OCI-LY1 (cell line): ENCODE data around the gene RNF114.
A peak's percentile ranks its signal among the peaks of the same experiment; 100 is the strongest.

Experiments used
- H2AFZ ChIP-seq: fragments of 200-600 bp; sonication (generic), shearing (Covaris generic); 2 replicates; pipeline ENCODE4 v1.6.0; 2014; ENCODE audit warnings: antibody characterized with exemption, mild to moderate bottlenecking, low read length
- H3F3A ChIP-seq: fragments of 200-600 bp; sonication (generic), shearing (Covaris generic); 2 replicates; pipeline ENCODE4 v1.6.0; 2014; ENCODE audit warnings: mild to moderate bottlenecking, antibody characterized with exemption, low read length, moderate library complexity; ENCODE audit not compliant: insufficient read depth
- H3K27ac ChIP-seq: fragments of 200-600 bp; sonication (generic); 2 replicates; pipeline ENCODE4 v1.5.1; 2014; ENCODE audit warnings: low read length, mixed run types, mild to moderate bottlenecking, low read depth; ENCODE audit not compliant: poor library complexity, severe bottlenecking
- H3K27me3 ChIP-seq: fragments of 200-600 bp; sonication (generic); 2 replicates; pipeline ENCODE4 v1.6.0; 2014; ENCODE audit warnings: antibody characterized with exemption, mild to moderate bottlenecking, low read length, moderate library complexity; ENCODE audit not compliant: insufficient read depth
- H3K36me3 ChIP-seq: fragments of 200-600 bp; sonication (generic); 2 replicates; pipeline ENCODE4 v1.6.1; 2014; ENCODE audit warnings: mild to moderate bottlenecking, antibody characterized with exemption, low read length, moderate library complexity, mixed read lengths; ENCODE audit not compliant: insufficient read depth
- H3K4me1 ChIP-seq: fragments of 200-600 bp; sonication (generic); 2 replicates; pipeline ENCODE4 v1.5.1; 2014; ENCODE audit warnings: mild to moderate bottlenecking, low read length, moderate library complexity; ENCODE audit not compliant: insufficient read depth, severe bottlenecking
- H3K4me2 ChIP-seq: fragments of 200-600 bp; sonication (generic), shearing (Covaris generic); 2 replicates; pipeline ENCODE4 v1.6.1; 2014; ENCODE audit warnings: low read length
- H3K4me3 ChIP-seq: fragments of 200-600 bp; sonication (generic); 2 replicates; pipeline ENCODE4 v1.5.1; 2014; ENCODE audit warnings: low read length, low read depth, mild to moderate bottlenecking, mixed read lengths; ENCODE audit not compliant: poor library complexity, severe bottlenecking
- H3K79me2 ChIP-seq: fragments of 200-600 bp; shearing (Covaris generic); 2 replicates; pipeline ENCODE4 v1.6.1; 2016; ENCODE audit warnings: mixed run types, low read length, mixed read lengths; ENCODE audit not compliant: insufficient read depth
- H3K9ac ChIP-seq: fragments of 200-600 bp; sonication (generic), shearing (Covaris generic); 2 replicates; pipeline ENCODE4 v1.6.1; 2014; ENCODE audit warnings: mild to moderate bottlenecking, low read length, mixed read lengths
- H3K9me2 ChIP-seq: fragments of 200-600 bp; sonication (generic), shearing (Covaris generic); 2 replicates; pipeline ENCODE4 v1.6.1; 2014; ENCODE audit warnings: low read depth, mild to moderate bottlenecking, low read length, mixed read lengths
- H3K9me3 ChIP-seq: fragments of 200-600 bp; shearing (Covaris generic); 2 replicates; pipeline ENCODE4 v1.6.1; 2014; ENCODE audit warnings: low read length, mixed read lengths
- H4K20me1 ChIP-seq: fragments of 200-600 bp; sonication (generic), shearing (Covaris generic); 2 replicates; pipeline ENCODE4 v1.6.0; 2016; ENCODE audit warnings: mild to moderate bottlenecking, low read length; ENCODE audit not compliant: insufficient read depth
- CTCF ChIP-seq: fragments of 200-600 bp; sonication (generic), shearing (Covaris generic); IDR thresholded peaks from 2 replicates; pipeline ENCODE4 v1.5.1; 2017; ENCODE audit warnings: mild to moderate bottlenecking, antibody characterized with exemption, low read length, moderate library complexity, mixed read lengths
- EZH2 ChIP-seq: fragments of 200-600 bp; sonication (generic), shearing (Covaris generic); IDR thresholded peaks from 2 replicates; pipeline ENCODE4 v1.8.0; 2017; ENCODE audit warnings: borderline replicate concordance, mixed run types, mild to moderate bottlenecking, antibody characterized with exemption, low read length, moderate library complexity, mixed read lengths

Gene RNF114

GRCh38 chr20:49937027-49937929, 1.1 kb downstream of the RNF114 start:
- peak overlapping the region; percentile 72 for H3K4me2 ChIP-seq
- peak overlapping the region; percentile 89 for H3K9ac ChIP-seq
- no peaks in the 10 kb centered on the region for H3K9me3 ChIP-seq
- no peaks in the 10 kb centered on the region for H3K9me2 ChIP-seq
- H4K20me1 ChIP-seq: no peaks in the 10 kb centered on the region
- peaks cover 51% of the 10 kb centered on the region for H3K79me2 ChIP-seq
- no peak for TF ChIP-seq CTCF
- TF ChIP-seq EZH2: no peak
- H2AFZ ChIP-seq: no peak overlapping the region
- no peak overlapping the region for H3K27ac ChIP-seq
- H3K36me3 ChIP-seq: peaks cover 28% of the 10 kb centered on the region
- H3K4me3 ChIP-seq: peak overlapping the region; percentile 92
- H3F3A ChIP-seq: peaks cover 12% of the 10 kb centered on the region
- no peaks in the 10 kb centered on the region for H3K27me3 ChIP-seq
- H3K4me1 ChIP-seq: peaks cover 40% of the 10 kb centered on the region

- Histone ChIP-seq H3K36me3 (peaks cover 40% of the 10 kb centered on the region), H3K27ac (peak overlapping the region; percentile 1), H4K20me1 (no peaks in the 10 kb centered on the region), H3K4me2 (peak overlapping the region; percentile 72), H3K9me3 (no peaks in the 10 kb centered on the region), H3F3A (peaks cover 12% of the 10 kb centered on the region), H3K79me2 (peaks cover 59% of the 10 kb centered on the region), H3K27me3 (no peaks in the 10 kb centered on the region), H2AFZ (no peak overlapping the region), H3K9ac (peak overlapping the region; percentile 89; the same call in 1 of the 2 replicates), H3K4me1 (peaks cover 39% of the 10 kb centered on the region), H3K4me3 (peak overlapping the region; percentile 92), H3K9me2 (no peaks in the 10 kb centered on the region)
- TF ChIP-seq EZH2 (no peak), CTCF (no peak)
Measured at GRCh38 chr20:49938173-49939163, 2.3 kb downstream of the RNF114 start.

GRCh38 chr20:49941456-49941855, 5.3 kb downstream of the RNF114 start:
- Histone ChIP-seq H3K4me2 (no peak overlapping the region), H3K9ac (no peak overlapping the region), H3F3A (no peaks in the 10 kb centered on the region), H3K27me3 (no peaks in the 10 kb centered on the region), H4K20me1 (no peaks in the 10 kb centered on the region), H3K27ac (no peak overlapping the region), H2AFZ (no peak overlapping the region), H3K4me1 (peaks cover 23% of the 10 kb centered on the region), H3K4me3 (no peak overlapping the region), H3K79me2 (peaks cover 57% of the 10 kb centered on the region), H3K9me2 (no peaks in the 10 kb centered on the region), H3K9me3 (no peaks in the 10 kb centered on the region), H3K36me3 (peaks cover 64% of the 10 kb centered on the region)
- TF ChIP-seq CTCF (no peak), EZH2 (no peak)
